GM12872 (cell line): ENCODE results near the gene HOXA3.

Experiments
- CTCF ChIP-seq: IDR thresholded peaks from 3 replicates; pipeline ENCODE4 v1.5.1; 2011; ENCODE audit warnings: low read depth, mild to moderate bottlenecking, low read length, moderate library complexity; ENCODE audit not compliant: insufficient read depth

The HOXA3 gene

GRCh38 chr7:27156508-27156898 is 4.1 kb upstream of the HOXA3 start, which contains the start of gene HOXA7:
HOXA7 (minus strand) TSS chr7:27156675; CDS start chr7:27156545, 130 bp downstream.
- no peak for TF ChIP-seq CTCF

- no peak for TF ChIP-seq CTCF
Observed at GRCh38 chr7:27155816-27156507, 3.6 kb upstream of the HOXA3 start.

GRCh38 chr7:27154901-27155815 is 2.8 kb upstream of the HOXA3 start:
- TF ChIP-seq CTCF = no peak

DNA sequence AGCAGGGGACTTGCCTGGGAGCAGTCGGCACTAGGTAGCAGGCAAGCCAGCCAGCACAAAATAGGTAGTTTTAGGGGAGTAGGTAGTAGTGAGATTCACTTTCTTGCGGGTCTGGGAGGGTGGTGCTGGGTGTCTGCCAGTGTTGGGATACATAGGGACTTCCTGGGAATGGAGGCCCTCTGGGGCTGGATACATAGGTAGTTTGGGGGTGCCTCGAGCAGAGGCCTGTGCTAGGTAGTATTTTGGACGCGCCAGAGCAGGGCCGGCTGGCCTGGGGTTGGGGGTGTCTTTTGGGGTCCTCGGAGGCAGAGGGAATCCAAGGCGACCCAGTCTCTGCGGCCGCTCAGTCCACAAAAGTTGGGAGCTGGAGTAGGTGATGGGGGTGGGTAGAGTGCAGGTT is 2.0 kb upstream of the HOXA3 start:
- no peak for TF ChIP-seq CTCF

DNA sequence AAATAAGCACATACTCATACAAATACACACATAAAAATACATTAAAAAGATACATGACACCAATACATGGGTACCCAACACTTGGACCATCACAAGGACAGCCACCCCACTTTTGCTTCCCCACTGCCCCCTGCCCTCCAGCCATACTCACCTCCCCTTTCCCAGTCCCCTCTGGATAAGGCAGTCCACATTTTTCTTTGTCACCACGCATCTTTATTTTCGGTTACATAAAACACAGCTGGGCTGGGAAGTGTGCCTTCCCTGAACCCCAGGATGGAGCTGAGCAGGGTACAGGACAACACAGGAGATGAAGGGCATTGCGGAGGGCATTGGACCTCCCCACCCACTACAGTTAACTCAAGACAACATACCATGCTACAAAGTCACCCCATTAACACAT is 1.1 kb upstream of the HOXA3 start:
- no peak for TF ChIP-seq CTCF

GRCh38 chr7:27152816-27153442 is 546 bp upstream of the HOXA3 start:
- no peak for TF ChIP-seq CTCF

DNA sequence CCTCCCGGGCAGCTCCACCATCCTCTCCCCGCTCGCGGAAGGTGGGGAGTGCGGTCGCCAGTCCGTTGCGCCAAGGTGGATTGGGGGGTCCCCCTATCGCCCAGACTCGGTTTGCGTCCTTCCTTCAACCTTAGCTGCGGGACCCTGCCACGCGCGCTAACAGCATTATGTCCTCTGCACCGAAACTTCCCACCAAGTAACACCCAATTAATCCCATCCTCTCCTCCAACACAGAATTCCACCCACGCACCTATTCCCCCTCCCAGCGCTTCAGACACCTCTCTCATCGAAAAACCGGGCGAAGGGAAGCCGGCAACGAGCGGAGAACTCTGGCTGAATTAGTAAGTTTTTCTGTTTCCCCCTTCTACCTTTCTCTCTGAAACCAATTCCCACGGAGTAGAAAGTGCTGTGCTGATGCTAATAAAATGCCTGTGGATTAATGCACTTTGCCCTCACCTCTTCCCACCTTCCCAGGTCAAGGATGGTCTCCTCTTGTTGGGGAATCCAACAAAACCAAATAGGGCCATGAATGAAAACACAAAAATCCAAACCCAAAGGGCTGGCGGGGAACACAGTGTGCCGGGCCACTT is 947 bp downstream of the HOXA3 start:
- TF ChIP-seq CTCF = no peak
